Measurements from ENCODE around the gene EFL1.

EFL1 gene

GRCh38 chr15:82108489-82109078 is 153.9 kb downstream of the EFL1 start:
- DNase-seq (ENCODE audit: low read depth) = peak; percentile 51
- TF ChIP-seq CTCF (IDR thresholded peaks at IDR 0.05; ENCODE audit: low read length, missing control alignments) = peak; percentile 90
- no peak overlapping the region for H3K4me3 ChIP-seq (replicated peaks; ENCODE audit: low read depth, low read length)

DNA sequence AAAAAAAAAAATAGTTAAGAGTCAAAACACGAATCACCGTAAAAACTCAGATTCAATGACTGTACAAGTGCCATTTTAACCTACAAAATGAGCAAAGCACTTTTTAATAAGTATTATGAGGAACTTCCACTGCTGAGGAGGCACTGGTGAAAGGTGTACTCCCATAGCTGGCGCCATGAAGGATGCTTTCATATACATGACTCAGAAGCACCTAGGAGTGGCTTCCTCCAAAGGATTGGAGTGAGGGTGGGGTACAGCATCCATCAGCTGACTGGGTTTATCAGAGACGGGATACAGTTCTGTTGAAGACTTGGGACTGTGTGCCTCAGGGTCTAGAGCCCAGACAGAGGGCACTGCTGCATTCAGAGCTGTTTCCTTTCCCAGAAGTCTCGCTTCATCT is 155.9 kb downstream of the EFL1 start:
- no peak for TF ChIP-seq CTCF (IDR thresholded peaks at IDR 0.05; ENCODE audit: low read length, missing control alignments)
- H3K4me3 ChIP-seq (replicated peaks; ENCODE audit: low read depth, low read length) = no peak overlapping the region
- DNase-seq (ENCODE audit: low read depth) = no peak

- DNase-seq (ENCODE audit: low read depth) = peak; percentile 75
- no peak overlapping the region for H3K4me3 ChIP-seq (replicated peaks; ENCODE audit: low read depth, low read length)
- TF ChIP-seq CTCF (IDR thresholded peaks at IDR 0.05; ENCODE audit: low read length, missing control alignments) = no peak
Observed at GRCh38 chr15:82105451-82106215, 156.9 kb downstream of the EFL1 start.

DNA sequence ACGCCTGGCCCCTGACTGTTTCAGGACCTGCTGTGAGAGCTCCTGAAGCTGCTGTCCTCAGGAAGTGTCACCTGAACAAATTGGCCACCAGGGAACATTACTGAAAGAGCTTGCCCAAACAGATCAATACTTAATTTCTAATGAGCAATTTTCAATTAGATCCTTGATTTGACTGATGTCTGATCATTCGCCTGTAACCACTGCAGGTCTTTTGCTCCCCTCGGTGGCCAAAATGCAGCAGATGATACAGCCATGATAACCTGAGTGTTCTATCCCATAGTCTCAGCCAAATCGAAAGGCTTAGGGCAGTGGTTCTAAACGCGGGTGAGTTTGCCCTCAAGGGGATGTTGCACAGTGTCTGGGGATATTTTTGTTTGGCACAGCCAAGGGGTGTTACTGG is 159.1 kb downstream of the EFL1 start:
- TF ChIP-seq CTCF (IDR thresholded peaks at IDR 0.05; ENCODE audit: low read length, missing control alignments) = peak; percentile 6
- DNase-seq (ENCODE audit: low read depth) = no peak
- H3K4me3 ChIP-seq (replicated peaks; ENCODE audit: low read depth, low read length) = no peak overlapping the region

- no peak for TF ChIP-seq CTCF (IDR thresholded peaks at IDR 0.05; ENCODE audit: low read length, missing control alignments)
- DNase-seq (ENCODE audit: low read depth) = no peak
- no peak overlapping the region for H3K4me3 ChIP-seq (replicated peaks; ENCODE audit: low read depth, low read length)
Observed at GRCh38 chr15:82100111-82100929, 162.2 kb downstream of the EFL1 start.

GRCh38 chr15:82098674-82099073 is 163.9 kb downstream of the EFL1 start:
- no peak for TF ChIP-seq CTCF (IDR thresholded peaks at IDR 0.05; ENCODE audit: low read length, missing control alignments)
- no peak for DNase-seq (ENCODE audit: low read depth)
- no peak overlapping the region for H3K4me3 ChIP-seq (replicated peaks; ENCODE audit: low read depth, low read length)

Data from fibroblast of pulmonary artery (primary cell).